Epithelial cell of esophagus (primary cell): Measurements from ENCODE around the gene TSC22D2.

ENCODE experiments used
- DNase-seq: peaks from one replicate; pipeline ENCODE4 v3.0.0; 2010; ENCODE audit warnings: low read depth
- H3K4me3 ChIP-seq: 2 replicates; pipeline ENCODE4 v1.5.1; 2011; ENCODE audit warnings: mild to moderate bottlenecking, low read length, control low read depth
- TF ChIP-seq, protein P1 (sequence below): IDR thresholded peaks from 2 replicates; pipeline ENCODE4 v1.5.1; 2011; ENCODE audit warnings: low read depth, mild to moderate bottlenecking, low read length, control low read depth, inconsistent platforms; ENCODE audit not compliant: insufficient read depth; ENCODE audit errors: missing control alignments

The TSC22D2 gene

DNA sequence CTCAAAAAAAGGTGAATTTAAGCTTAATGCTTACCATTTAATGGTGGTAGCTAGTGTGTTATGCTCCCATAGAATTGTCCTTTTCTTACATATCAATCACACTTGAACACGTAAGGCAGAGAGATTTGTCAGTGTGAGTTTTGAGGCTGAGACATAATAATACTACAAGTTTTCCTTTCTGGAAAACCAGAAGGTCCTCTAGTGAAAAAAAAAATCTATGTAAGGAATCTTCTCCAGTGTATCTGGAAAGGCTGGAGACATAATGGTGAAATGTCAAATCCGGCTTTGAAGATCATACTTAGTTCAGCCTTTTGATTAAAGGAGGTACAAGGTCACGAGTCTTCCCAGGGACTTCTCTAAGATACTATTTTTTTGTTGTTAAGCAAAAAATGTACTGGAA, 3.4 kb downstream of the TSC22D2 start:
- H3K4me3 ChIP-seq = peak overlapping the region; percentile 90
- TF ChIP-seq, protein P1, sequence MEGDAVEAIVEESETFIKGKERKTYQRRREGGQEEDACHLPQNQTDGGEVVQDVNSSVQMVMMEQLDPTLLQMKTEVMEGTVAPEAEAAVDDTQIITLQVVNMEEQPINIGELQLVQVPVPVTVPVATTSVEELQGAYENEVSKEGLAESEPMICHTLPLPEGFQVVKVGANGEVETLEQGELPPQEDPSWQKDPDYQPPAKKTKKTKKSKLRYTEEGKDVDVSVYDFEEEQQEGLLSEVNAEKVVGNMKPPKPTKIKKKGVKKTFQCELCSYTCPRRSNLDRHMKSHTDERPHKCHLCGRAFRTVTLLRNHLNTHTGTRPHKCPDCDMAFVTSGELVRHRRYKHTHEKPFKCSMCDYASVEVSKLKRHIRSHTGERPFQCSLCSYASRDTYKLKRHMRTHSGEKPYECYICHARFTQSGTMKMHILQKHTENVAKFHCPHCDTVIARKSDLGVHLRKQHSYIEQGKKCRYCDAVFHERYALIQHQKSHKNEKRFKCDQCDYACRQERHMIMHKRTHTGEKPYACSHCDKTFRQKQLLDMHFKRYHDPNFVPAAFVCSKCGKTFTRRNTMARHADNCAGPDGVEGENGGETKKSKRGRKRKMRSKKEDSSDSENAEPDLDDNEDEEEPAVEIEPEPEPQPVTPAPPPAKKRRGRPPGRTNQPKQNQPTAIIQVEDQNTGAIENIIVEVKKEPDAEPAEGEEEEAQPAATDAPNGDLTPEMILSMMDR = no peak
- DNase-seq = no peak

- TF ChIP-seq, protein P1 = no peak
Measured at GRCh38 chr3:150411976-150412375, 3.9 kb downstream of the TSC22D2 start.

GRCh38 chr3:150412561-150413231, 4.6 kb downstream of the TSC22D2 start:
- peak; percentile 87 for DNase-seq
- H3K4me3 ChIP-seq = peak overlapping the region; percentile 90
- TF ChIP-seq, protein P1 = no peak

More at GRCh38 chr3:150411976-150412375, 3.9 kb downstream of the TSC22D2 start:
- DNase-seq = no peak
- H3K4me3 ChIP-seq = peak overlapping the region; percentile 90

- DNase-seq = peak; percentile 61
- TF ChIP-seq, protein P1 = no peak
- H3K4me3 ChIP-seq = peak overlapping the region; percentile 25
Measured at GRCh38 chr3:150414258-150414657, 6.2 kb downstream of the TSC22D2 start.

- no peak overlapping the region for H3K4me3 ChIP-seq
- no peak for DNase-seq
- TF ChIP-seq, protein P1 = no peak
Measured at GRCh38 chr3:150414959-150415358, 6.9 kb downstream of the TSC22D2 start.

- DNase-seq = no peak
- H3K4me3 ChIP-seq = no peak overlapping the region
- TF ChIP-seq, protein P1 = no peak
Measured at GRCh38 chr3:150419076-150419868, 11.2 kb downstream of the TSC22D2 start.
